ENCODE data around the gene RAMAC. TPM values are rescaled to one million over a fixed set of nuclear protein-coding genes. Genes with fewer than 3 reads are reported as not detected.

Gene RAMAC
- total and polyA plus RNA-seq, 2 of the 8 experiments (the other 6 are each of a cell fraction or from before 2014, with no cell fraction given), result 20.7 to 32.9 TPM

- no peak for DNase-seq (ENCODE audit: low read depth in 1 of 2, low spot score in 2 of 2)
- H2BK5ac ChIP-seq (ENCODE audit: low read depth, low read length), result no peak overlapping the region
- no peak for FAIRE-seq
- H3K9me3 ChIP-seq (ENCODE audit: insufficient read depth in 2 of 2, low read depth in 1 of 2, low read length in 1 of 2), result no peaks in the 10 kb centered on the region
- H3K27ac ChIP-seq (ENCODE audit: low read depth, low read length), result no peak overlapping the region
- no peak overlapping the region for H2BK120ac ChIP-seq (replicated peaks; ENCODE audit: low read depth, low read length)
- H4K20me1 ChIP-seq (replicated peaks in 1 of 2; ENCODE audit: control insufficient read depth in 1 of 2, insufficient read depth in 2 of 2, low read length in 2 of 2), result no peaks in the 10 kb centered on the region
- H2AK5ac ChIP-seq (ENCODE audit: low read depth, low read length), result no peak overlapping the region
- H2BK20ac ChIP-seq (ENCODE audit: low read length), result no peak overlapping the region
- 82% methylated on average over 5 of the region's 5 CpGs; no CpG with 5 or more reads in 1 of the 2 experiments for WGBS, 2 experiments (ENCODE audit: extremely low coverage in 1 of 2, insufficient coverage in 1 of 2, insufficient read length in 1 of 2, insufficient replicate concordance in 2 of 2, low coverage in 1 of 2, low lambda C conversion rate in 2 of 2, missing lambda C conversion rate in 1 of 2)
- H4K5ac ChIP-seq (ENCODE audit: insufficient read length, low read depth, low read length), result no peak overlapping the region
- H3K4me2 ChIP-seq (ENCODE audit: insufficient read depth in 1 of 2, low read depth in 2 of 2, low read length in 2 of 2), result no peak overlapping the region
- no peaks in the 10 kb centered on the region for H3K27me3 ChIP-seq (replicated peaks in 1 of 4; ENCODE audit: control insufficient read depth in 3 of 4, extremely low read depth in 1 of 4, insufficient read depth in 3 of 4, low read length in 3 of 4)
- H4K8ac ChIP-seq (ENCODE audit: extremely low read depth, insufficient read depth, low read length), result no peak overlapping the region
- H3K18ac ChIP-seq (ENCODE audit: extremely low read depth, low read length), result no peak overlapping the region
- no peaks in the 10 kb centered on the region for H3K79me2 ChIP-seq (ENCODE audit: control insufficient read depth in 1 of 2, insufficient read depth in 2 of 2, low read length in 2 of 2)
- H3K79me1 ChIP-seq (ENCODE audit: low read depth, low read length), result no peaks in the 10 kb centered on the region
- no peaks in the 10 kb centered on the region for H3K4me1 ChIP-seq (replicated peaks in 1 of 4; ENCODE audit: control insufficient read depth in 3 of 4, insufficient read depth in 4 of 4, low read length in 3 of 4)
- H3K14ac ChIP-seq (ENCODE audit: insufficient read length), result no peak overlapping the region
- no peak overlapping the region for H4K91ac ChIP-seq (replicated peaks; ENCODE audit: insufficient read length, low read length)
- no peak overlapping the region for H3K9ac ChIP-seq (replicated peaks in 1 of 4; ENCODE audit: extremely low read depth in 1 of 4, low read depth in 3 of 4, low read length in 3 of 4)
- H3K56ac ChIP-seq (replicated peaks; ENCODE audit: insufficient read length, low read depth, low read length), result no peak overlapping the region
- no peak overlapping the region for H2AFZ ChIP-seq (ENCODE audit: low read length)
- H3K23me2 ChIP-seq (ENCODE audit: low read depth, low read length), result no peaks in the 10 kb centered on the region; the same call in 1 of the 2 replicates
- POLR2A ChIA-PET (ENCODE audit: partially characterized antibody), result no interaction called here
- no peak overlapping the region for H2BK15ac ChIP-seq (ENCODE audit: low read length)
- H3K4me3 ChIP-seq (ENCODE audit: extremely low read depth in 1 of 4, insufficient read depth in 2 of 4, low read depth in 3 of 4, low read length in 4 of 4), result no peak overlapping the region
- CTCF ChIA-PET (ENCODE audit: partially characterized antibody), result no interaction called here
- H3K36me3 ChIP-seq (ENCODE audit: control insufficient read depth in 2 of 4, insufficient read depth in 4 of 4, low read length in 3 of 4), result no peaks in the 10 kb centered on the region
- no peak overlapping the region for H3K23ac ChIP-seq (ENCODE audit: insufficient read length)
- no peak overlapping the region for H2BK12ac ChIP-seq (ENCODE audit: low read depth, low read length)
- no peak overlapping the region for H3K4ac ChIP-seq (replicated peaks; ENCODE audit: insufficient read length, low read depth, low read length)
- TF ChIP-seq GTF2F1 (IDR thresholded peaks at IDR 0.05; ENCODE audit: borderline replicate concordance, low read depth, low read length) (no peak), ASH2L (IDR thresholded peaks at IDR 0.05; ENCODE audit: low read length) (no peak), SP2 (IDR thresholded peaks at IDR 0.05; ENCODE audit: low read length) (no peak), EZH2 (IDR thresholded peaks at IDR 0.05; ENCODE audit: low read depth, low read length, severe bottlenecking) (no peak), MAFK (IDR thresholded peaks at IDR 0.05; ENCODE audit: low read depth, low read length) (no peak), RFX5 (IDR thresholded peaks at IDR 0.05; ENCODE audit: borderline replicate concordance, low read depth, low read length) (no peak), SAP30 (IDR thresholded peaks at IDR 0.05; ENCODE audit: insufficient read depth, insufficient replicate concordance, low read length) (no peak), TAF7 (optimal IDR thresholded peaks at IDR 0.05; ENCODE audit: borderline replicate concordance, low read depth, low read length) (no peak), TCF12 (IDR thresholded peaks at IDR 0.05; ENCODE audit: low read depth, low read length) (no peak), KDM5A (IDR thresholded peaks at IDR 0.05; ENCODE audit: low read length) (no peak), GABPA (IDR thresholded peaks at IDR 0.05; ENCODE audit: borderline replicate concordance, insufficient read depth, low read length) (no peak), SIX5 (IDR thresholded peaks at IDR 0.05; ENCODE audit: low read depth, low read length) (no peak)
- TF ChIP-seq, protein P1, sequence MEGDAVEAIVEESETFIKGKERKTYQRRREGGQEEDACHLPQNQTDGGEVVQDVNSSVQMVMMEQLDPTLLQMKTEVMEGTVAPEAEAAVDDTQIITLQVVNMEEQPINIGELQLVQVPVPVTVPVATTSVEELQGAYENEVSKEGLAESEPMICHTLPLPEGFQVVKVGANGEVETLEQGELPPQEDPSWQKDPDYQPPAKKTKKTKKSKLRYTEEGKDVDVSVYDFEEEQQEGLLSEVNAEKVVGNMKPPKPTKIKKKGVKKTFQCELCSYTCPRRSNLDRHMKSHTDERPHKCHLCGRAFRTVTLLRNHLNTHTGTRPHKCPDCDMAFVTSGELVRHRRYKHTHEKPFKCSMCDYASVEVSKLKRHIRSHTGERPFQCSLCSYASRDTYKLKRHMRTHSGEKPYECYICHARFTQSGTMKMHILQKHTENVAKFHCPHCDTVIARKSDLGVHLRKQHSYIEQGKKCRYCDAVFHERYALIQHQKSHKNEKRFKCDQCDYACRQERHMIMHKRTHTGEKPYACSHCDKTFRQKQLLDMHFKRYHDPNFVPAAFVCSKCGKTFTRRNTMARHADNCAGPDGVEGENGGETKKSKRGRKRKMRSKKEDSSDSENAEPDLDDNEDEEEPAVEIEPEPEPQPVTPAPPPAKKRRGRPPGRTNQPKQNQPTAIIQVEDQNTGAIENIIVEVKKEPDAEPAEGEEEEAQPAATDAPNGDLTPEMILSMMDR (IDR thresholded peaks at IDR 0.05; ENCODE audit: control extremely low read depth in 1 of 3, insufficient read depth in 1 of 3, low read depth in 1 of 3, low read length in 3 of 3), result no peak
Observed at GRCh38 chr15:82937712-82938058, 48.3 kb upstream of the RAMAC start.
